ENCODE results near the gene HOXC13.

Gene HOXC13

GRCh38 chr12:53972722-53973235 is 34.1 kb downstream of the HOXC13 start, which contains the start of gene HOXC11:
Gene HOXC11 (plus strand): TSS chr12:53973126. CDS start chr12:53973242, 116 bp downstream.
- Histone ChIP-seq H3K4me3 (ENCODE audit: low read length) (peak within 1 kb of the TSS; percentile 69), H3K4me1 (ENCODE audit: control insufficient read depth, low read length) (peaks cover 30% of the 10 kb centered on the region), H3K36me3 (ENCODE audit: control insufficient read depth, low read length) (no peaks in the 10 kb centered on the region), H3K27me3 (ENCODE audit: control insufficient read depth, low read length) (peaks cover 71% of the 10 kb centered on the region), H3K4me2 (ENCODE audit: low read length) (peak within 1 kb of the TSS; percentile 71), H3K27ac (ENCODE audit: low read depth, low read length) (no peak within 1 kb of the TSS), H3K9me2 (replicated peaks; ENCODE audit: control insufficient read depth, low read length) (no peaks in the 10 kb centered on the region), H3K9me3 (ENCODE audit: control insufficient read depth, insufficient read depth, low read length) (no peaks in the 10 kb centered on the region), H3F3A (ENCODE audit: control insufficient read depth, insufficient read depth) (no peaks in the 10 kb centered on the region), H3K79me2 (ENCODE audit: control insufficient read depth, low read length) (no peaks in the 10 kb centered on the region), H4K20me1 (ENCODE audit: control insufficient read depth, insufficient read depth, low read depth, low read length) (no peaks in the 10 kb centered on the region; the same call in 1 of the 2 replicates)
- no peak for TF ChIP-seq CTCF (IDR thresholded peaks at IDR 0.05; ENCODE audit: low read depth, low read length, poor library complexity, severe bottlenecking)
- no peak for TF ChIP-seq EZH2phosphoT487 (IDR thresholded peaks at IDR 0.05; ENCODE audit: borderline replicate concordance, low read length)

- Histone ChIP-seq H3K27me3 (ENCODE audit: control insufficient read depth, low read length) (peaks cover 67% of the 10 kb centered on the region), H3K36me3 (ENCODE audit: control insufficient read depth, low read length) (no peaks in the 10 kb centered on the region), H3K9me2 (replicated peaks; ENCODE audit: control insufficient read depth, low read length) (no peaks in the 10 kb centered on the region), H3K79me2 (ENCODE audit: control insufficient read depth, low read length) (no peaks in the 10 kb centered on the region), H3K4me1 (ENCODE audit: control insufficient read depth, low read length) (peaks cover 35% of the 10 kb centered on the region), H3K4me3 (ENCODE audit: low read length) (peak overlapping the region; percentile 69), H4K20me1 (ENCODE audit: control insufficient read depth, insufficient read depth, low read depth, low read length) (no peaks in the 10 kb centered on the region; the same call in 1 of the 2 replicates), H3F3A (ENCODE audit: control insufficient read depth, insufficient read depth) (no peaks in the 10 kb centered on the region), H3K27ac (ENCODE audit: low read depth, low read length) (no peak overlapping the region), H3K4me2 (ENCODE audit: low read length) (peak overlapping the region; percentile 71), H3K9me3 (ENCODE audit: control insufficient read depth, insufficient read depth, low read length) (no peaks in the 10 kb centered on the region)
- TF ChIP-seq CTCF (IDR thresholded peaks at IDR 0.05; ENCODE audit: low read depth, low read length, poor library complexity, severe bottlenecking) = no peak
- TF ChIP-seq EZH2phosphoT487 (IDR thresholded peaks at IDR 0.05; ENCODE audit: borderline replicate concordance, low read length) = no peak
Observed at GRCh38 chr12:53973236-53974042, 34.8 kb downstream of the HOXC13 start.

GRCh38 chr12:53974084-53975063 is 35.7 kb downstream of the HOXC13 start, which contains the start of gene HOTAIR:
Gene HOTAIR (minus strand): TSS chr12:53974954.
- Histone ChIP-seq H3K4me3 (ENCODE audit: low read length) (peak within 1 kb of the TSS; percentile 69), H4K20me1 (ENCODE audit: control insufficient read depth, insufficient read depth, low read depth, low read length) (no peaks in the 10 kb centered on the region; the same call in 1 of the 2 replicates), H3K36me3 (ENCODE audit: control insufficient read depth, low read length) (no peaks in the 10 kb centered on the region), H3K4me1 (ENCODE audit: control insufficient read depth, low read length) (peaks cover 38% of the 10 kb centered on the region), H3K27ac (ENCODE audit: low read depth, low read length) (peak within 1 kb of the TSS; percentile 22), H3F3A (ENCODE audit: control insufficient read depth, insufficient read depth) (no peaks in the 10 kb centered on the region), H3K27me3 (ENCODE audit: control insufficient read depth, low read length) (peaks cover 65% of the 10 kb centered on the region), H3K79me2 (ENCODE audit: control insufficient read depth, low read length) (no peaks in the 10 kb centered on the region), H3K9me3 (ENCODE audit: control insufficient read depth, insufficient read depth, low read length) (no peaks in the 10 kb centered on the region), H3K9me2 (replicated peaks; ENCODE audit: control insufficient read depth, low read length) (no peaks in the 10 kb centered on the region), H3K4me2 (ENCODE audit: low read length) (peak within 1 kb of the TSS; percentile 71)
- TF ChIP-seq EZH2phosphoT487 (IDR thresholded peaks at IDR 0.05; ENCODE audit: borderline replicate concordance, low read length) = no peak
- TF ChIP-seq CTCF (IDR thresholded peaks at IDR 0.05; ENCODE audit: low read depth, low read length, poor library complexity, severe bottlenecking) = no peak

Measured in DOHH2 (cell line).